Fibroblast of villous mesenchyme (primary cell): ENCODE data around the gene FAM184B. TPM values are rescaled to one million over a fixed set of nuclear protein-coding genes. Genes with fewer than 3 reads are reported as not detected.
A peak's percentile ranks its signal among the peaks of the same experiment; 100 is the strongest.

Experiments used
- DNase-seq: peaks from one replicate; pipeline ENCODE4 v3.0.0-alpha.2; 2010; ENCODE audit warnings: low read depth
- H3K4me3 ChIP-seq: 2 replicates; pipeline ENCODE4 v1.5.1; 2011; ENCODE audit warnings: low read depth, mild to moderate bottlenecking, low read length
- total RNA-seq: library from RNA; depleted of rRNA; stranded (reverse); fragments of >200 nt; gene quantifications from 2 replicates; pipeline ENCODE4 v1.2.3, GENCODE V29; 2012
- TF ChIP-seq, protein P1 (sequence below): IDR thresholded peaks from 2 replicates; pipeline ENCODE4 v1.5.1; 2012; ENCODE audit warnings: low read depth, mild to moderate bottlenecking, low read length; ENCODE audit not compliant: insufficient read depth

Gene FAM184B
- total RNA-seq, 1 donor, result not detected

DNA sequence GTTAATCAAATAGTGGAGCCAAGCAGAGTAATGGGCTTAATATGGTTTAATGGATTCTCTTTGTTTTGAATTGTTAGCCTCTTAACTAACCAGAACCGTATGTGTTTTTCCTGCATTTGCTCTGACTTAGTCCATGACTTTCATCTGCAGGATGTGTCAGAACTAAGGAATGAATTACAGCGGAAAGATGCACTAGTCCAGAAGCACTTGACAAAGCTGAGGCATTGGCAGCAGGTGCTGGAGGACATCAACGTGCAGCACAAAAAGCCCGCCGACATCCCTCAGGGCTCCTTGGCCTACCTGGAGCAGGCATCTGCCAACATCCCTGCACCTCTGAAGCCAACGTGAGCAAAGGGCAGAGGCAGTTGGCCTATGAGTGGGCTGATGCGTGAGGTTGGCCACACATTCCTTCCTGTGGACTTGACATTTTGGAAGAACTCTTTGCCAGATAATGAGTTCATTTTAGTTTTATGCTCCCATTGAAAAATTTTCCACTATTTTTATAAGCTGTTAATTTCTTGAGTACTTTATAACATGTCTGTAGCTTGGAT, 157.9 kb downstream of the FAM184B start:
- H3K4me3 ChIP-seq, result no peak overlapping the region
- DNase-seq, result no peak
- TF ChIP-seq, protein P1, sequence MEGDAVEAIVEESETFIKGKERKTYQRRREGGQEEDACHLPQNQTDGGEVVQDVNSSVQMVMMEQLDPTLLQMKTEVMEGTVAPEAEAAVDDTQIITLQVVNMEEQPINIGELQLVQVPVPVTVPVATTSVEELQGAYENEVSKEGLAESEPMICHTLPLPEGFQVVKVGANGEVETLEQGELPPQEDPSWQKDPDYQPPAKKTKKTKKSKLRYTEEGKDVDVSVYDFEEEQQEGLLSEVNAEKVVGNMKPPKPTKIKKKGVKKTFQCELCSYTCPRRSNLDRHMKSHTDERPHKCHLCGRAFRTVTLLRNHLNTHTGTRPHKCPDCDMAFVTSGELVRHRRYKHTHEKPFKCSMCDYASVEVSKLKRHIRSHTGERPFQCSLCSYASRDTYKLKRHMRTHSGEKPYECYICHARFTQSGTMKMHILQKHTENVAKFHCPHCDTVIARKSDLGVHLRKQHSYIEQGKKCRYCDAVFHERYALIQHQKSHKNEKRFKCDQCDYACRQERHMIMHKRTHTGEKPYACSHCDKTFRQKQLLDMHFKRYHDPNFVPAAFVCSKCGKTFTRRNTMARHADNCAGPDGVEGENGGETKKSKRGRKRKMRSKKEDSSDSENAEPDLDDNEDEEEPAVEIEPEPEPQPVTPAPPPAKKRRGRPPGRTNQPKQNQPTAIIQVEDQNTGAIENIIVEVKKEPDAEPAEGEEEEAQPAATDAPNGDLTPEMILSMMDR, result no peak

DNA sequence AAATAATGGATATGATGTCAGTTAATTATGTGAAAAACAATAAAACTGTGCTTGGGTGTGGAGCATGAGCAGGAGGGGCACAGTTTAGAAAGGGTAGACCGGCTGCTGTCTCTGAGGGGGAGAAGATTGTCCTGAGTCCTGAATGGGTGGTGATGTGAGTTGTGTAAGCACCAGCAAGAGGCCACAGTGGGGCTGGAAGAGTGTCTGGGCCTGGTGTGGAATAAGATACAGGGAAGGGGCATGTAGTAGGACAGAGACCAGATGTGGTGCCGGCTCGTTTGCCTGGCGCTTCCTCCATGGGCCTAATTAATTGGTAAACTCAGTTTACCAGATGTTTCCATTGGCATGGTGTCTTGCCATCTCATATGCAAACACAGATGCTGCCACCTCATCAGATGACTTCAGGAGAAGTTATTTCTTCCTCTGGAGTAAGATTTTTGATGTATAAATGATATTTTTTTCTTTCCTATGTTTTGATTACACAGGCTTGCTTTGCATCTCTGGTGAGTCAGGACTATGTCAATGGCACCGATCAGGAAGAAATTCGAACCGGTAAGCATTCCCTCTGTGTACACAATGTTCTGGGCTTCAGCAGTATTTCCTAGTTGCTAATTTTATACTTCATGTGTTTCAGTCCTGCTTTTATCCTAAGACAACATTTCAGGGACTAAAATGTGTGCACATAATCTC, 161.9 kb downstream of the FAM184B start:
- peak; percentile 26 for DNase-seq
- TF ChIP-seq, protein P1, result no peak
- H3K4me3 ChIP-seq, result no peak overlapping the region

DNA sequence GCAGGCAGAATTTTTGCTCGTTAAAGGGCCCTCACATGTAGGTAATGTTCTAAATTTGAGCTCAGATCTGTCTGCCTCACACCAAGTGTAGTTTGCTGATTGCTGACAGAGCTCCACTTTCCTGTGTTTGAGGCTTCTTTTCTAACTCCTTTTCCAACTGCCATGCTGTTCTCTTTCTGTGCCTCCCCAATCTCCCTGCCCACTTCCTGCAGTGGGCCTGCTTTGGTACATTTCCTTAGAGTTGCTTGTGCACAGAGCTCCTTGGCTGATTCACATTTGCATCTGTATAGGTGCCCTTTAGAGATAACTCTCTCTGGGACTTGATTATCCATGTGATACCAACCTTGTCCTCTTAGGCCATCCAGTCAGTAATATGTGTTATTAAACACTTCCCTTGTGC, 162.5 kb downstream of the FAM184B start:
- H3K4me3 ChIP-seq, result no peak overlapping the region
- no peak for DNase-seq
- TF ChIP-seq, protein P1, result no peak

DNA sequence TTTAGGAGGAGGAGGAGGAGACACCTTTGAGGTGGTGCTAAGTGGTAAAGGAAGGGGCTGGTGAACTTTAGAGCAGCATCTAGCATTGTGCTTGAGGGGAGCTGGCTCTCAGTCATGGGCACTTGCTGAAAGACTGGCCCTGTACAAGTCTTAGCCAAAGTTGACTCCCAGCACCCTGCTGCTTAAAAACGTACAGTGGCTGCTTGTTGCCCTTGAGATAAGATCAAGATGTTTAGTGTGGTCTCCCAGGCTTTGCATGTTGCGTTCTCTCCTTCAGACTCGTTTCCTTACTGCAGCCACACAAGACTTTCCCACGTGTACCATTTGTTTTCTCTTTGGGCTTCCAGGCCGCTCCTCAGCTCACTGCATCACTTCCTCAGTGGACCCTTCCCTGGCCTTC, 165.1 kb downstream of the FAM184B start:
- H3K4me3 ChIP-seq, result peak overlapping the region; percentile 19
- TF ChIP-seq, protein P1, result no peak
- no peak for DNase-seq

DNA sequence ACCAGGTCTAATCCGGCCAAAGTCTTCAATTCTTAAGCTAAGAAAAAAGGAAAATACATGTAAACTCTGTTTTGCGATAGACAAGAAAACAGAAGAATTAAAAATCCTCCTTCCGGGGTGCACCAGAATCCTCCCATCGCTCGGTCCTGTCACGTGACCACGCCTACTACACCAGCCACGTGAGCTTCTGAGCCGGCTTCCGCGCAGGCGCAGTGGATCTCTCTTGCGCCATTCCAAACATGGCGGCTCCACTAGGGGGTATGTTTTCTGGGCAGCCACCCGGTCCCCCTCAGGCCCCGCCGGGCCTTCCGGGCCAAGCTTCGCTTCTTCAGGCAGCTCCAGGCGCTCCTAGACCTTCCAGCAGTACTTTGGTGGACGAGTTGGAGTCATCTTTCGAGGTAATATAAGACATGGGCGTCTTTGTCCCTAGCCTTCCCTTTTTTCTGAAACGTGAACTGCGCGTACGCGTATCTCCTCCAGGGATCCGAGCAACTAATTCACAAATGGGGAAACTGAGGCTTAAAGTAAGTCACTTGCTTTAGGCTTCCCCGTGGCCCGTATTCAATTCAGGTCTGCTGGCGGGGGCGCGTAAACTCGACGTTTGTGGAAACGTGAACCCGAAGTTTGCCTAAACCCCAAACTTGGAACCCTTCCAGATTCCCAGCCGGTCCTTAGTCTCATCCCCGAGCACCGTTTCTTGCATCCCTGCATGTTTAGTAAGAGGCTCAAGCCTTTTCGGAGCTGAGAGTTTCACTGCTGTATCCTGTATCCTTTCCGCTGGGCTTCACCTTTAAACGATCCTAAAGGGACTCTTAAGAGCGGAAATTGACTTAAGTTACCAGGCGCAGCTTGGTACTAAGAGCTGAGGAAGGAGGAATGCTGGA, 166.8 kb downstream of the FAM184B start, which contains the start of gene MED28:
Gene MED28 (plus strand): TSS at position 226 of the 884 bp plus-strand sequence. CDS start 14 bp downstream, at position 240.
- TF ChIP-seq, protein P1, result no peak
- H3K4me3 ChIP-seq, result peak within 1 kb of the TSS; percentile 97
- peak; percentile 96 for DNase-seq

DNA sequence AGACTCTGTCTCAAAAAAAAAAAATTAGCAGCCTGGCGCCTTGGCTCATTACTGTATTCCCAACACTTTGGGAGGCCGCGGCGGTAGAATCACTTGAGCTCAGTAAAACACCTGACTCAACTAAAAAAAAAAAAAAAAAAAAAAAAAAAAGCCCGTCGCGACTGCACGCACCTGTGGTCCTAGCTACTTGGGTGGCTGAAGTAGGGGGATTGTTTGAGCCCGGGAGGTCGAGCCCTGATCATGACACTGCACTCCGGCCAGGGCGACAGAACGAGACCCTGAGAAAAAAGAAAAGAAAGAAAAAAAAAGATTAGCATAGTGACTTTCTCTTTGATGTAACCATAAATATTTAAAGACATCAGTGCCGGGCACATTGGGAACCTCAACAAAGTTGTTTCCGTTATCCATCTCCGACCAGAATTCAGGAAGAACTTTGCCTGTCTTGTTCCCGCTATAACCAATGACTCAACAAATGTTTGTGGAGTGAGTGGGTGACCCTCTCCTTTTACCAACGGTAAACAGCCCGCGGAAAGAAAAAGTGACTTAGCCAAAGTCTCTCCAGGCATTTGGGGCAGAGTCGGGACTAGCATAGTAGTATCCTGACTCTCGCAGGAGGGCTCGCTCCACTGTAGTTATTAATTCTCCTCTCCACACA, 167.5 kb downstream of the FAM184B start:
- TF ChIP-seq, protein P1, result no peak
- peak; percentile 85 for DNase-seq
- peak overlapping the region; percentile 97 for H3K4me3 ChIP-seq
